GF-D8 (cell line): ENCODE measurements around the gene FARS2.

Experiments
- DNase-seq: peaks from one replicate; lab custom pipeline; 2025; lab: John Stamatoyannopoulos, UW

The FARS2 gene

DNA sequence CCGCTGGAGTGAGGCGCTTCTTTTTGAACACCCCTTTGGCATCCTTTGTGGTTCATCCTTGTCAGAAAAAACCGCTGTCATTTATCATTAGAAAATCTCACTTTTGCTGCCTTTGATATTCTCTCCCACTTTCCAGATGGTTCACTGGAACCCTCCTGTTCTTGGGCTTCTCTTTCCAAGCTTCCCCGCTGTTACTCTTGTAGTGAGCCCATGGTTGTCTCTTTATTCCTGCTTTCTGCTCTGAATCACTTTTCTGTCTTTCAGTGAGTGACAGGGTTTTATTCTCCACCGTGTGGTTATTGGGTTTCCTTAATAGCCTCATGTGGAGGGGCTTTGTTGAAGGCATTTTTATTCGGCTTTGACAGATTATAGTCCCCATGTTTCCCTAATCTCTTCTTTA is 117.0 kb downstream of the FARS2 start:
- DNase-seq = no peak

DNA sequence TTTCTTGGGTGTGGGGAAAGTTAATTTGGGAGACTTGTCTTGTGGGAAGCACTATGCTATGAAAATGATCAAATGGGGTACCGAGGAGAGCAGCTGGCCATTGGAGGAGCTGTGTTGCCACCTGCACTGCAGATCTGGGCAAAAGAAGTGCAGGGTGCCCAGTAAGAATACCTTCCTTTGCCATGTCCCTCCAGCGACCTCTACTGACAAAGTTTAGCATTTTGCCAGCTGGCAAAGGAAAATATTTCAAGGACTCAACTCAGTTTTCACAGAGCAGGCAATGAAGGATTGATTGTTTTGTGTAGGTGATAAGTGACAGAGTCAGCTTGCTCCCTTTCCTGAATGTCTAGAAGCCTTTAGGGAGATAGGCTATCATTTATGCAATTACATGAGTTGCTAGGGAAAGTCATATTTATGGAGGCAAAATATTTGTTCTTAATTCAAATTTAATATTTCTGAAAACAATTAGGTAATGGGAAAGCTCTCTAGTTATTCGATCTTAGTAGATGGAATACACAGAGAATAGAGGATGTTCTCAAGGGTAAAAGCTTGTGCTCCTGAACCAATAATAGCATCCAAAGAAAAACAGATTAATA is 118.4 kb downstream of the FARS2 start:
- DNase-seq = peak; percentile 26

- no peak for DNase-seq
These were observed 122.5 kb downstream of the FARS2 start for GRCh38 chr6:5383856-5384255.

DNA sequence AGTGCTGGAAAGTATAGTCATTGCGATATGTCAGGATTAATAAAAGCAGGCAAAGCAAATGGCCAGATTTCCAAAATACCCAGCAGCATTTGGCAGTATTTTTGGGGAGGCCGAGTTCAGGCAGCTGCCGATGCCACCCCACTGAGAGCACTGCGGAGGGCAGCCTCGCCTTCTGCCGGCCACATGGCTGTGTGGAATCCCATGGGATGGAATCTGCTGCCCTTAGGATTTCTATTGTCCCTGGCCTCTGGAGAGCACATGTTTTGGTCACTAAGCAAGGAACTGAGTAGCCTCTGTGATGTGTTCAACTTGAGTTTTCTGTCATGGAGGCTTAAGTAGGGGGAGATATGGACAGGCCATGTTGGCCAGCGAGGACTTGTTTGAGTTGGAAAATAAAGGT is 123.0 kb downstream of the FARS2 start:
- DNase-seq = no peak

DNA sequence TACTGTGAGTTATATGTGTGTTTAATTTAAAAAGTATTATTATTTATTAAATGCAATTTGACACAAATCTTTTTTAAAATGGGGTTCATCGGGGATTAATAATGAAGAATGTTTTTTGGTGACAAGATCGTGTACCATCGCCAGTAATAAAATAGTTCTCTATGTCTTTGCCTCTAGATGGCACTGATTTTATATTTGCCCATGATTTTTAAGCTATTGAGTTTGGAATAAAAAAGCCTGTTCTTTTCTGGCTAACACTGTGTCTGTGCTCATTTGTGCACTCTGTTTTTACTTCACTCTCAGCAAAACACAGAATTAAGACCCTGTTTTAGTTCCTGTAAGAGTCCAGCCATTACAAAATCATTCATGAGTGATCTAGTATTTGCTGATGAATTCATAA is 127.0 kb downstream of the FARS2 start:
- no peak for DNase-seq

DNA sequence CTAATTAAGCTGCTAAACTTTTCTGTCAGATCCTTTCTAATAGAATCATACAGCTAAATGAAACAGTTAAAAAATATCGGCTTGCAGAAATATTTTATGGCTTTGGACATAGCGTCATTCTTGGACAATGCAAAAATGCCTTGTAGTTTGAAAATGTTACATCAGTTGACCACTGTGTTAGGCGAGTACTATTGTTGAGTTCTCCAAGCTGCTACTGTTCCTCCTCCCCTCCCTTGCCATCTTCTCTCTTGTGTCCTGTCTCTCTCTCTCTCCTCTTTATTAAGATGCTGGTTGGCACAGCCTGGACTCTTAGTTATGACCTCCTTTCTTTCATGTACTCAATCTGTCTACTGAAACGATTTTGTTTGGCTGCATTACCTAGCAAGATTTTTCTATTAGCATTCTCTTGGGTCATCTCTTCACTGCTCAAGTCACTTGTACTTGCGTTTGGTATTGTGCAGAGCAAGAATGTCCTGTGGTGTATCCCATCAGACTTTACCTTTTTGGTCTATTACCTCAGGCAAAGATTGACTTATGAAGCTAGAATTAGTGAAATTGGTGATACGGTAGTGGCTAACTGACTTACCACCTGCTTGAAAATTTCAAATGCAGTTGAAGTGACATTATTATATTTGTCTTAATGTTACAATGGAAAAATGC is 127.9 kb downstream of the FARS2 start:
- no peak for DNase-seq

DNA sequence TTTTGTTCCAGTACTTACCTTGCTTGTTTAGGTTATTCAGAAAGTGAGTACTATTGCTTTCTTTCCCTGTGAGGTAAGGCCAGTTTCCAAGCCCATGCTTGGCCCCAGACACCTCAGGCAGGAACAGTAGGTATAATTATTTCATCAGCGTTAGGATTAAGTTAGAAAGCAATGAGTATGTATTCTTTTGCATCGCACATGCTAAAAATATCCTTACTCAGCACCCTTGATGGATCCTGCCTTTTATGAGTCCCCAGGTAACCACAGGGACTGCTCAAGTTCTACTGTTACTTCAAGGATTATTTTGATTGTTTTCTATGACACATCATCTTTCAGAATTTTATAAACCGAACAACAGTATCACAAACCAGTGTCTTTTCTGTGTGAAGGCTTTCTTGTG is 128.9 kb downstream of the FARS2 start:
- DNase-seq = no peak

GRCh38 chr6:5394280-5394679 is 133.0 kb downstream of the FARS2 start:
- DNase-seq = no peak

DNA sequence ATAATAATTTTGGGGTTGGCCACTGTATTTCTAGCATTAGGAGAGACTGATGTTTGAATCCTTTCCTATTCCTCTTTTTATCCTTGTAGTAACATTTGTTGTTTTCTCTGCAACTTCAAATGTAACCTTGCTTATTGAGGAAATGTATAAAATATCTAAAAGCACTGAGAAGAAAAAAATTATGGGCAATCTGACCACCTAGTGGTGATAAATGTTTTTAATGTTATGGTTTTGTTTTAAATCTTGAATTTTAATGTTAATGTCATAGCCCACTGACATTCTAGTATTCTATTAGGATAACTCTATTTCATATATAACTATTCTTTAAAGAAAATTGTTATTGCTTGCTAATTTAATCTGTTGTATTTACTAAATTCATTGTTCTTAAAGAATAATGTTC is 134.4 kb downstream of the FARS2 start:
- no peak for DNase-seq

GRCh38 chr6:5398530-5398929 is 137.2 kb downstream of the FARS2 start:
- DNase-seq = peak; percentile 21

DNA sequence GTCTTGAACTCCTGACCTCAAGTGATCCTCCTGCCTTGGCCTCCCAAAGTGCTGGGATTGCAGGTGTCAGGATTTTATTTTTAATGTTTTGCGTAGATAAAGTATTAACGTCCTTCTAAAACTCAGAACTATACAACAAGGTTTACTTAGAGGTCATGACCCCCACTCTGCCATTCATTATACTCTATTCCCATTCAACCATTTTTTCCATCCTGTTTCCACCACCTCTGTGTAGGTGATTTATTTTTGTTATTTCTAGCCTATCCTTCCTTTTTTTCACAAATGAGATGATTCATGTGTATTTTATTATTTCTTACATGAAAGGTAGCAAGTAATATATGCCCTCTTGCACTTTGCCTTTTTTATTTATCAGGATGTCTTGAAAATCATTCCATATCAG is 138.1 kb downstream of the FARS2 start:
- DNase-seq = no peak

GRCh38 chr6:5401845-5402738 is 140.8 kb downstream of the FARS2 start:
- DNase-seq = peak; percentile 18

DNA sequence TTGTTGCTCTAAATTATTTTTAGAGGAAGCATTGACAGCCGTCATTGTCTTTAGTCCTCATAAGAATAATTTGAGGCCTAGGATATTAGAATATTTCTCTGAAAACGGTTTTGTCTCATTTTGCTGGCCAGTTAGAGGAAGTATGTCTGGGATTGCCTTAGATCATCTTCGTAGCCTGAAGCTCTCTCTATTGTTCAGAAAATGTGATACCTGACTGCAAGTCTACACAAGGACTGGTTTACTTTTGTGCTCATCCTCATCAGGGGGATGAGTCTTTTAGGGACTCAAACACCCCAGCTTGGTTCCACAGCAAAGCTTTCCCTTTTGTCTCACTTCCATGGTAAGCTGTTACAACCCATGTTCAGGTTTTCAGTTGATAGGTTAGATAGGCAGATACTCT is 141.8 kb downstream of the FARS2 start:
- no peak for DNase-seq

- DNase-seq = no peak
These were observed 142.3 kb downstream of the FARS2 start for GRCh38 chr6:5403609-5404008.

- DNase-seq = no peak
These were observed 144.7 kb downstream of the FARS2 start for GRCh38 chr6:5405976-5406375.

DNA sequence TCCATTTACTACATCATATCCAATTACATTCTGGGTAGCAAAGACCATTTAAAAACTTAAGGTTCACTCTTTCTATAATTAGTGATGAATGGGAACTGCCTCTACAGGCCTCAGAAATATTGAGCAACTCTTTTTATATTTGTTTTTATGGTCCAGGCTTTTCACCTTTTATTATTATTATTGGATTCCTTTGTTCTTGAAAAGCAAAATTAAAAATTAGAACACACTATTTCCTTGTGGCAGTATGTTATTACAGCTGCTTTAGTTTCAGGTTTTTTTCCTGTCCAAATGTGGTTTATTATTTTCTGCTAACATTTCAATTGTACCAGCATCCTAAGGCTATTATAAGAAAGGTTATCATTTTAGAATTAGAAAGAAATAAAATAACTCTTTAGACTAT is 150.1 kb downstream of the FARS2 start:
- no peak for DNase-seq

DNA sequence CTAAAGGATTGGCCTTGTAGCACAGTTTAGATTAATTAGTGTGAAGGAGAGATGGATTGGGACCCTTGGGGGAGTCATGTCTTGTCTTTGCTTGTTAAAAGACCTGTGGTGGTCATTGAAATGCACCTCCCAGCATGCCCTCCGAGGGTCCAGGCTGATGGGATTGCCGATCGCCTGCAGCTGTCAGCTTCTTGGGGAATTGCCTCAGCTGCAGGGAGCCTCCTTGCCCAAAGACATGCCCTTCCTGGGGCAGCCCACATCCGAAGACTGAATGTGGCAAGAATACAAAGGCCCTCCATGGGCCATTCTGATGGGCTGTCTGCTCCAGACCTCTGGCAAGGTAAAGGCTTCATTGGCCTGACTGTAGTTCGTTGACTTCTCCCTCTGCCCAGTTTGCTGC is 150.7 kb downstream of the FARS2 start:
- no peak for DNase-seq

GRCh38 chr6:5412663-5413062 is 151.3 kb downstream of the FARS2 start:
- DNase-seq = no peak

- DNase-seq = no peak
These were observed 154.9 kb downstream of the FARS2 start for GRCh38 chr6:5416250-5416649.

GRCh38 chr6:5422321-5422915 is 161.1 kb downstream of the FARS2 start:
- no peak for DNase-seq

DNA sequence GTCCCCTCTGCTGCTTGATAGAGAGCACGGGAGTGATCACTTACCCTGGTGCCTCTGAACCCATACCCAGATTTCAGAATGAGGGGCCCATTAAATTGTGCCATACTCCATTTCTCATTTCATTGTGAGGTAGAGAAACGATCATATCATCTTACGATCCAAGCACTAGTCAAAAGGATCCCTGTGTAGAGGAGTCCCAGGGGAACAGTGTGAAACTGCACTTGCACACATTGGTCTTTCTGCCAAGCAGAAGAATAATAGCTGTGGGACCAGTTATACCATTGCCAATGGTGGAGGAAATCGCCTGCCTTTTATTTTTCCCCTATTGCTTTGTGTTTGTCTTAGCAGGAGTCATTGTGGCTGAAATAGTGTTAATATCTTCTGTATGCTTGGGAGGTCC is 161.9 kb downstream of the FARS2 start:
- no peak for DNase-seq

GRCh38 chr6:5424726-5425125 is 163.4 kb downstream of the FARS2 start:
- no peak for DNase-seq

- DNase-seq = no peak
These were observed 164.0 kb downstream of the FARS2 start for GRCh38 chr6:5425267-5425666.
